Islet precursor cell (in vitro differentiated cells): ENCODE measurements around the gene PDGFB.

Experiments
- DNase-seq: peaks from one replicate; pipeline ENCODE4 v3.0.0-alpha.2; 2018

The PDGFB gene

GRCh38 chr22:39244496-39245129 lies at the start of gene PDGFB:
Gene PDGFB (minus strand): TSS chr22:39244982. CDS start chr22:39243963, 1,019 bp downstream.
- no peak for DNase-seq

DNA sequence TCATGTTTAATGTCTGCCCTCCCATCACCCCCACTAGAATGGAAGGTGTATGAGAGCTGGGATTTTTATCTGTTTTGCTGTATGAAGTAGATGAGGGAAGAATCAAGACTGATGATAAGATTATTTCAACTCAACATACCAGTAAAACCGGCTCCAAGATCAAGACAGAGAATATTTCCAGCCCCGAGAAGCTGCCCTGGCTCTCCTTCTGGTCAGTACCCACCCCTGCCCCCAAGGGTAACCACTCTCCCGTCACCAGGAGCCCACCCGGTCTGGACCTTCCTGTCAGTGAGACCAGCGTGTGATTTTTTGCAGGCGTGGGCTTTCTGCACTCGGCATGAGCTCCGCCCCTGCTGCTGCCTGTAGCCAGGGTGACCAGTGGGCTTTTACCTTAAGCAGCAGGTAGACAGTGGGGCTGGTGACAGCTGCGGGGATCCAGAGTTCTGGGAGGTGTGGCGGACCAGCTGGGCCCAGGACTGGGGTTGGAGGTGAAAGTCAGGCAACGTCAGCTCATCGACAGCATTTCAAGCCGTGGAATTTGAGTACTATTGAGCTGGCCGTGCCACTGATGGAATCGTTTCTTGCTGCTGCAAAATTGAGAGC lies 49.1 kb upstream of the PDGFB start:
- peak; percentile 64 for DNase-seq

- DNase-seq: peak; percentile 98
Measured at GRCh38 chr22:39292561-39293074, 47.8 kb upstream of the PDGFB start.

DNA sequence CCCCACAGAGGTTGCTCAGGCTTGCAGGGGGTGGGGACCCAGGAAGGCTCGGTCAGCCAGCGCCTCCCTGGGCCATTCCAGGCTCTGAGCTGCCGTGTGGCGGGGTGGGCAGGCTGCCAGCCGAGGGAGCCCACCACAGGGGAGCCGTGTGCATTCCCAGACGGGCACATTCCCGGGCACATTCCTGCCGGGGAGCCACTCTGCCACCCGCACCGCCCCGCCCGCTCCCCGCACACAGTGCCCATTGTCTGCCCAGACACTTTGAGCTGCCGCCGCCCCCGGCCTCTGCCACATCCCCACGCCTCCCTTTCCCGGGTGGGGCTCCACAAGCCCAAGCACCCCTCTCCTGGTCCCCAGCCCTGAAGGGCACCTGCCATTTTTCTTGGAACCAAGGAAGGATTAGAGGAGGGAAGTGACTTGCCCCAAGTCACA lies 47.3 kb upstream of the PDGFB start:
- DNase-seq: no peak

- no peak for DNase-seq
Measured at GRCh38 chr22:39291523-39291922, 46.7 kb upstream of the PDGFB start.

DNA sequence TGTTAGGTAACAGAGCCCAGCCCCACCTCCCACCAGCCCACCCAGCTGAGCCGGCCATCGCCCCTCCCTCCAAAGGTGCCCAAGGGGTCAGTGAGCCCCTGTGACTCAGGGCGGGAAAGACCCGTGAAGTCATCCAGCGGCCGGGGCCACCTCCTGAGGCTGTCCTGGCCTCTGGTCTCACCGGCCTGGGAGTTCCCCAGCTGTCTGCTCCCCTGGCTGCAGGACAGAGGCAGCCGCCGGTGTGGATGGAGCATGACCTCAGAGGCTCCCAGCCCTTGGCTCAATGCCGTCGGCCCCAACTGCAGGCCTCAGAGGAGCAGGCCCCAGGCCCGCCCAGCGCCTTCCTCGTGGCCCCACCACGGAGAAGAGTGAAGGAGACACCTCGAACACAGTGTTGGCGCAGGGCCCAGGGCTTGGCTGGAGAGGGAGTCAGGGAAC lies 46.0 kb upstream of the PDGFB start:
- peak; percentile 85 for DNase-seq

DNA sequence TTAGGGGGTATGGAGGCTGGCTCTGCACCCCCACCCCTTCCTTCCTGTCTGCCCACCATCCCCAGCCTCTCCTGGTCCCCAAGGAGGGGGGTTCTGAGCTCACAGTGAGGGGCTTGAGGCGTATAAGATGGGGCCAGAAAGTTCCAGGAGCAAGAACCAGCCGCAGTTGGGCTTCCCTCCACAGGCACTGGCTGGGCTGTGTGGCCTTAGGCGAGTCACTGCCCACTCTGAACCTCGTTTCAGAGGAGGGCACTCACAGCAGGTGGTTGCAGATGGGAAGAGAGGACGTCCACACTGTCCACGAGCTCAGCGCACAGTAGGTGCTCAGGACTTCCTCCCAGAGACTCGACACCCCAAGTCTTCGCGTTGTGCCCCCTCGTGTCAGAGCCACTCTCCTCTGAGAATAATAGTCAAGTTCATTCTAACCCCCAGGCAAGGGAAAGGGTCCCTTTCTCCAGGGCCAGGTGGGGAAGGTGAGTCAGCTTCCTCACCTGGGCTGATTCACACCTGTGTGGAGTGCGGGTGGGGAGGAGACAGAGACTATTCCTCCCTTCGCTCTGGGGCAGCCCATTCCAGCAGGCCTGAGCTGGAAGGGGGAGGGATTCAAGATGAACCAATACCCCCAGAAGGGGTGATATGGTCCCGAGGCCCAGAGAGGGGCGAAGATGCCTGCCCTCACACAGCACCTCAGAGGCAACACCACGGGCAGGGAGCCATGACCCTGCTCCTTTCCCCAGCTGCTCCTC lies 45.4 kb upstream of the PDGFB start:
- DNase-seq: peak; percentile 72

- DNase-seq: no peak
Measured at GRCh38 chr22:39289533-39289932, 44.8 kb upstream of the PDGFB start.

DNA sequence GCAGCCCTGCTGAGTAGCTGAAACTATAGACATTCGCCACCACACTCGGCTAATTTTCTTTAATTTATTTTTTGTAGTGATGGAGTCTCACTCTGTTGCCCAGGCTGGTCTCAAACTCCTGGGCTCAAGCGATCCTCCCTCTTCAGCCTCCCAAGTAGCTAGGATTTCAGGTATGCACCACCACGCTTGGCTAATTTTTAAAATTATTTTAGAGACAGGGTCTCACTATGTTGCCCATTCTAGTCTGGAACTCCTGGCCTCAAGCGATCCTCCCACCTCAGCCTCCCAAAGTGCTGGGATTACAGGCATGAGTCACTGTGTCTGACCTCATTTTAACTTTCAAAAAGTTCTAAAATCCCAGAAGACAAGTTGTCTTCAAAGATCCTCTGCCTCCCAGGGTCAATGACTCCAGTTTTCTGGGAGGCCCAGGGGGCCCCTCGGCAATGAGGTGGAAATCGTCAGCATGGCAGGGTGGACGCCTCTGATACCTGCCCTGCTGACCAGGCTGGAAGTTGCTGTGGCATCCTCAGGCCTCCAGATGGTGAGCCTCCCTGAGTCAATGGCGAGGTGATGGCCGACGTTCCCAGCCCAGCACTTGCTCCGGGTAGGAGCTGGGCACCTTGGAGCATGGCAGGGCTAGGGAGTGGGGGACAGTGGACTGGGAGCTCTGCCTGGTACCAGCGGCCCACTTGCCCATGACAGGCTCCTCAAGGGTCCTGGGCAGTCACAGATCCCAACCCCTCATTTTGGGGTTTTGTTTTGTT lies 43.5 kb upstream of the PDGFB start:
- DNase-seq: no peak

- no peak for DNase-seq
Measured at GRCh38 chr22:39287076-39287725, 42.4 kb upstream of the PDGFB start.

GRCh38 chr22:39284983-39285382 lies 40.2 kb upstream of the PDGFB start:
- DNase-seq: no peak

GRCh38 chr22:39284142-39284980 lies 39.6 kb upstream of the PDGFB start:
- peak; percentile 91 for DNase-seq

GRCh38 chr22:39283322-39284141 lies 38.8 kb upstream of the PDGFB start:
- DNase-seq: peak; percentile 96

DNA sequence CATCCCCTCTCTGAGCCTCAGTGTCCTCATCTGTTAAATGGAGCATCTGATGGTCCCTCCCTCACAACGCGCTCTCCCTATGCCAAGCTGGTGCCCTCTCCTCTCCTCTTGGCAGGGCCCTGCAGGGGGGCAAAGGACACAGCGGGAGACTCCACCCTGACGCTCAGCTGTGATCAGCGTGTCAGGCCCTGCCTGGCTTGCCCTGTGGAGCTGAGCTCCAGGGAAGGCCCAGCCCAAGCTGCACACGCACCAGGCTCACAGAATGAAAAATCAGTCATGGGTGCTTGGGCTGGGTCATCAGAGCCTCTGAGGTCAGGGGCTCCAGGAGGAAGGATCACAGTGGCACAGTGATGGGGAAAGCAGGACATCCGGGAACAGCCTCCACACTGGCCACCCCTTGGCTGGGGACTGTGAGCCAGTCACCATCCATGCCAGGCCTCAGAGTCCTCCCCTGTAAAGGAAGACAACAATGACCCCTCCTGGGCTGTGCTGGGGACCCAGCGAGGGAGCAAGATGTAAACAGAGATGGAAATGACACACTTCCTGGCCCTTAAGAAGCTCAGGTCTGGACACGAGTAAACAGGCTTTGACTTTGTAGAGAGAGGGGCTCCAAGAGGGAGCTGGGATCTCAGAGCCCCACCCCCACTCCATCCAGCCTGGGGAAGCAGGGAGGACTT lies 38.0 kb upstream of the PDGFB start:
- peak; percentile 72 for DNase-seq

DNA sequence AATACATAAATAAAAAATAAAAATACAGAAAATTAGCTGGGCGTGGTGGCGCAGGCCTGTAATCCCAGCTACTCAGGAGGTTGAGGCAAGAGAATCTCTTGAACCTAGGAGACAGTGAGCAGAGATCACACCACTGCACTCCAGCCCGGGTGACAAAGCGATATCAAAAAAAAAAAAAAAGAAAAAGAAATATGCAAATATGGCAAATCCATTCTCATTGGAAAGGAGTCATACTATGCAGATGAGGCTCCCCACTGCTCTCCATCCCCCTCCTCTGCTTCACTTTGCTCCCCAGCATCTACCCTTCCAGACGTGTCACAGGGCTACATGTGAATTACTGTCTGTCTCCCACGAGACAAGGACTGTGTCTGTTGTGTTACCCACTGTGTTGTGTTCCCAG lies 36.3 kb upstream of the PDGFB start:
- no peak for DNase-seq

- DNase-seq: no peak
Measured at GRCh38 chr22:39280250-39280649, 35.5 kb upstream of the PDGFB start.

GRCh38 chr22:39279170-39279850 lies 34.5 kb upstream of the PDGFB start:
- no peak for DNase-seq

DNA sequence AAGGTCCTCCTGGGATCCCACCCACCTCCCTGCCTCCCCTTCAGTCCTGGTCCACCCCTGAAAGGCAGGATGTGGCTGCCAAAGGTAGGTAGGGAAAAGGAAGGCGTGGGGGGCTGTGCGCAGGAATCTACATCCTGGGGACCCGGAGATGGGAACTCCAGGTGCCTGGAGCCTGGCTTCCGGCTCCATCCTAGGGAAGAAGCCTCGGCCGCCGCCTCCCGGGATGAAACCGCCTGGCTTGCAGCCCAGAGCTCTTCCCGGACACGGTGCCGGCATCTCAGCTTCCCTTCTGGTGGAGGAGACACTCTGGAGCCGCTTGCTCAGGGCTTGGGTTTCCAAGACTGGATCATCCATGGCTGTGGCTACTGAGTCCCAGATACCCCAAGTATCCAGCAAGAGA lies 33.3 kb upstream of the PDGFB start:
- no peak for DNase-seq

- DNase-seq: no peak
Measured at GRCh38 chr22:39277142-39277607, 32.4 kb upstream of the PDGFB start.
